Tibial artery (tissue), 4 donors: ENCODE measurements around the gene SORCS3.

ENCODE experiments used
- DNase-seq, 2 donors: peaks; one replicate each; pipeline ENCODE4 v3.0.0-alpha.2; 2019
- H3K27ac ChIP-seq, 2 donors: fragments of 200-600 bp; sonication (generic) in 1 of 2; 1 replicate in 1 of 2; 2 replicates in 1 of 2; pipeline ENCODE4 v1.5.1; 2018 to 2019; ENCODE audit warnings: mild to moderate bottlenecking in 1 of 2
- H3K27me3 ChIP-seq, 2 donors: fragments of 200-600 bp; sonication (generic) in 1 of 2; one replicate each; pipeline versions ENCODE4 v1.5.1 to v1.6.0; 2016 to 2019
- H3K36me3 ChIP-seq, 3 donors: fragments of 200-600 bp; sonication (generic) in 2 of 3; one replicate each; pipeline ENCODE4 v1.5.1; 2016 to 2019; ENCODE audit warnings: mild to moderate bottlenecking in 2 of 3
- H3K4me1 ChIP-seq, 4 donors: fragments of 200-600 bp; sonication (generic) in 2 of 4; 1 replicate in 3 of 4; 2 replicates in 1 of 4; pipeline ENCODE4 v1.5.1; 2016 to 2019
- H3K4me3 ChIP-seq, 2 donors: fragments of 200-600 bp; sonication (generic) in 1 of 2; 1 replicate in 1 of 2; 2 replicates in 1 of 2; pipeline ENCODE4 v1.5.1; 2018 to 2019; ENCODE audit warnings: mild to moderate bottlenecking in 2 of 2
- H3K9me3 ChIP-seq, 3 donors: fragments of 200-600 bp; sonication (generic) in 1 of 3; one replicate each; pipeline ENCODE4 v1.5.1; 2016 to 2019
- CTCF ChIP-seq, 2 experiments: fragments of 200-600 bp in 1 of 2; fragments of 450-650 bp in 1 of 2; IDR thresholded peaks; one replicate each; pipeline ENCODE4 v1.5.1; 2017 to 2019; ENCODE audit warnings: antibody characterized with exemption in 2 of 2, mild to moderate bottlenecking in 1 of 2, moderate library complexity in 1 of 2
- intact Hi-C: fragments of 100-400 bp; cut with DNase I; formaldehyde crosslinking; loops from one replicate; pipeline ENCODE4 v1.15.0; 2023; ENCODE audit warnings: low total_unique reads

SORCS3 gene

DNA sequence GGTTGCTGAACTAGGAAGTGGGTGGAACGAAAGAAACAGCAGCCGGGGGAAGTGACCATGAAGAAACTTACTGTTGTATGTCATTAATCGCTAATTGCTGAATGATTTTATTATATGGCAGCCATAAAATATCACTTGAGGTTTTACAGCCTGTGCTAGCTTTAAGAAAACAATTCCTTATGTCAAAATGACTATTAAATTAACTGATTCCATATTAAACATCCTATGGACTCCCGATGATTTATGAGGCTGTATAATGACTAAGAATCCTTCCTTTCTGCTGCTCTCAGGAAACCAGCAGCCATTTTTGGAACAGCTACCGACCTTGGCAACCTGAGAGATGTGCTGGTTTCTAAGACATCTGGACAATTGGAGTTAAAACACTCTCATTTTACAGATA is 421.9 kb downstream of the SORCS3 start:
- no peak for DNase-seq
- no peak overlapping the region for H3K27ac ChIP-seq
- intact Hi-C loops, result no loop called here

DNA sequence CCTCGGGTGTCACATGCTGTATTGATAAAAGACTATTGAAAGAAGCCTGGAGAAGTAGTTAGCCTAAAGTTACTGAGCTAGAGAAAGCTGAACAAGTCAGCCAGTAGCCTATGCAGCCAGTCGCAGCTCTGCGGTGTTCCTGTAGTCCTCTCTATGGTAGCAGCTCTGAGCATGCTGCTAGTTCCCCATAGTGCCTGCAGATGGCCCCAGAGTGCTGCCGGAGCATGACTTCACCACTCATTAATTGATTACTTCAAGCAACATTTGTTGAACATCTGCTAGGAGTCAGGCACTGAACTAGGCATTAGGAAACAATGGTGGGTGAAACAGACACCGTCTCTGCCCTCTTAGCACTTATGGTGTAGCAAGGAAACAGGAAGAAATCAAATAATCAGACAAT is 422.7 kb downstream of the SORCS3 start:
- H3K36me3 ChIP-seq, result no peaks in the 10 kb centered on the region
- no peak overlapping the region for H3K27ac ChIP-seq
- no peaks in the 10 kb centered on the region for H3K4me1 ChIP-seq
- no peak for DNase-seq
- TF ChIP-seq CTCF (IDR thresholded peaks at IDR 0.05), result no peak
- intact Hi-C loops, result no loop called here
- no peaks in the 10 kb centered on the region for H3K9me3 ChIP-seq
- H3K27me3 ChIP-seq, result no peaks in the 10 kb centered on the region
- no peak overlapping the region for H3K4me3 ChIP-seq

More for the DNA sequence above, 421.9 kb downstream of the SORCS3 start:
- Histone ChIP-seq H3K4me3 (no peak overlapping the region), H3K36me3 (no peaks in the 10 kb centered on the region), H3K9me3 (no peaks in the 10 kb centered on the region), H3K4me1 (no peaks in the 10 kb centered on the region), H3K27me3 (no peaks in the 10 kb centered on the region)
- TF ChIP-seq CTCF (IDR thresholded peaks at IDR 0.05), result no peak

GRCh38 chr10:105068497-105068896 is 427.4 kb downstream of the SORCS3 start:
- H3K36me3 ChIP-seq, result no peaks in the 10 kb centered on the region
- H3K9me3 ChIP-seq, result no peaks in the 10 kb centered on the region
- no peak for DNase-seq
- intact Hi-C loops, result no loop called here
- no peak overlapping the region for H3K27ac ChIP-seq
- H3K27me3 ChIP-seq, result no peaks in the 10 kb centered on the region
- no peak for TF ChIP-seq CTCF (IDR thresholded peaks at IDR 0.05)
- H3K4me3 ChIP-seq, result no peak overlapping the region
- H3K4me1 ChIP-seq, result no peaks in the 10 kb centered on the region

DNA sequence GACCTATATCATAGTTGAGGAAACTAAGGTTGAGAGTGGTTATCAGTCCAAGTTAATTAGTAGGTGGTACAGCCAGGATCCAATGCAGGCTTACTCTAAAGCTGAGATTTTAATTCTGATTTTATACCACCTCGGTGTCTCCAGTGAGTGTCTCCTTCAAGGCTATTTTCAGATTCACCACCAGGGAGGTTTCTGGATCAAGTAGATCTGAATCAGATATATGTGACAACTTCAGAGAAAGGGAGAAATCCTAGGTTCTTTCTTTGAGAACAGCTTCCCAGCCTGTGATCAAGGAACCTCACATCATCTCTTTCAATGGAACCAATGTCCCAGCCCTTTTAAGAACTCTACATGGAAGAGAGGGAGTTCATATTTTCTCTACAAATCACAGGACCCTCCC is 429.2 kb downstream of the SORCS3 start:
- intact Hi-C loops, result no loop called here
- H3K4me3 ChIP-seq, result no peak overlapping the region
- no peaks in the 10 kb centered on the region for H3K36me3 ChIP-seq
- no peak for DNase-seq
- no peaks in the 10 kb centered on the region for H3K27me3 ChIP-seq
- no peaks in the 10 kb centered on the region for H3K4me1 ChIP-seq
- no peaks in the 10 kb centered on the region for H3K9me3 ChIP-seq
- no peak overlapping the region for H3K27ac ChIP-seq
- no peak for TF ChIP-seq CTCF (IDR thresholded peaks at IDR 0.05)

- no peaks in the 10 kb centered on the region for H3K27me3 ChIP-seq
- no peak for DNase-seq
- no peak for TF ChIP-seq CTCF (IDR thresholded peaks at IDR 0.05)
- no peaks in the 10 kb centered on the region for H3K4me1 ChIP-seq
- no peak overlapping the region for H3K27ac ChIP-seq
- H3K36me3 ChIP-seq, result no peaks in the 10 kb centered on the region
- intact Hi-C loops, result no loop called here
- H3K9me3 ChIP-seq, result no peaks in the 10 kb centered on the region
- no peak overlapping the region for H3K4me3 ChIP-seq
These were observed 429.9 kb downstream of the SORCS3 start for GRCh38 chr10:105070952-105071351.

DNA sequence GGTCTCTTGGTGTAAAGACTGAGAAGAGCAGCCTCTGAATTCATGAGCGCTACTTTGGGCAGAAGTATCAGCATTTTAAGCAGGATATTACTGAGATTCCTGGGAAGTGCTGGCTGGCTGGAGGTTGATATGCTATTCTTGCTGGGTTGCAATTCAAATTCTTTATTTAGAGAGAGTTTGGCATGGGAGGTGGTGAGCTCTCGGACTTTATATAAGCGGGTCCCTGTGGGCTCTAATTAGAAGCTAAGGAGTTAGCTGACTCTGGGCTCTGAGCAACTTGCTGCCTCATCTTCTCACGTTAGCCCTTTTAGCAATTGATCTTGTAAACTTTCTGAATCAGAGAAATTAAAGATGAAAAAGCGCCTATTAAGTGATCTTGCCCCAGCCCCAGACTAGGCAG is 430.9 kb downstream of the SORCS3 start:
- Histone ChIP-seq H3K27me3 (no peaks in the 10 kb centered on the region), H3K4me1 (no peaks in the 10 kb centered on the region), H3K36me3 (no peaks in the 10 kb centered on the region), H3K4me3 (no peak overlapping the region), H3K9me3 (no peaks in the 10 kb centered on the region), H3K27ac (no peak overlapping the region)
- TF ChIP-seq CTCF (IDR thresholded peaks at IDR 0.05), result no peak
- intact Hi-C loops, result no loop called here
- DNase-seq, result no peak
